Omental fat pad (tissue), 4 donors: ENCODE measurements around the gene CEP72. TPM values are rescaled to one million over a fixed set of nuclear protein-coding genes. Genes with fewer than 3 reads are reported as not detected.

Source experiments
- ATAC-seq: fragments of 150-250 bp; one replicate; pipeline ENCODE4 v1.9.1; 2016; ENCODE audit warnings: mild to moderate bottlenecking, moderate library complexity; ENCODE audit not compliant: low FRiP score
- DNase-seq: peaks from one replicate; pipeline ENCODE4 v3.0.0-alpha.2; 2019; ENCODE audit warnings: low spot score
- CTCF ChIP-seq, 3 donors: fragments of 450-650 bp; IDR thresholded peaks; one replicate each; pipeline ENCODE4 v1.5.1; 2016 to 2017; ENCODE audit warnings: antibody characterized with exemption in 3 of 3, mild to moderate bottlenecking in 3 of 3, moderate library complexity in 2 of 3
- total RNA-seq, 4 donors: library from RNA; depleted of rRNA; stranded (reverse); fragments of >200 nt; gene quantifications; one replicate each; pipeline ENCODE4 v1.1.0, GENCODE V29; 2016

Gene CEP72
- total RNA-seq, 4 donors from 2014 or later = 1.1 to 2.0 (median 1.7) TPM

GRCh38 chr5:664343-664993 lies 52.3 kb downstream of the CEP72 start:
- DNase-seq = no peak
- ATAC-seq = no peak
- no peak for TF ChIP-seq CTCF (IDR thresholded peaks at IDR 0.05)

- TF ChIP-seq CTCF (IDR thresholded peaks at IDR 0.05) = no peak
- ATAC-seq (no peak), DNase-seq (no peak)
These were observed 52.8 kb downstream of the CEP72 start for GRCh38 chr5:664994-665360.

- TF ChIP-seq CTCF (IDR thresholded peaks at IDR 0.05) = no peak
- DNase-seq (no peak), ATAC-seq (no peak)
These were observed 53.4 kb downstream of the CEP72 start for GRCh38 chr5:665541-665955.

- TF ChIP-seq CTCF (IDR thresholded peaks at IDR 0.05) = no peak
- no peak for DNase-seq
- no peak for ATAC-seq
These were observed 54.0 kb downstream of the CEP72 start for GRCh38 chr5:665956-666711.

- no peak for TF ChIP-seq CTCF (IDR thresholded peaks at IDR 0.05)
- DNase-seq = no peak
- ATAC-seq = no peak
These were observed 54.8 kb downstream of the CEP72 start for GRCh38 chr5:666816-667498.

- no peak for TF ChIP-seq CTCF (IDR thresholded peaks at IDR 0.05)
- ATAC-seq (no peak), DNase-seq (no peak)
These were observed 56.3 kb downstream of the CEP72 start for GRCh38 chr5:668283-668995.
